CD4-positive, alpha-beta T cell treated with Interleukin-1 beta for 1 hour (primary cell): Measurements from ENCODE around the gene CGB3.

Source experiments
- DNase-seq, 2 donors: peaks; one replicate each; pipeline ENCODE4 v3.0.0-alpha.2; 2020 to 2022

Gene CGB3

DNA sequence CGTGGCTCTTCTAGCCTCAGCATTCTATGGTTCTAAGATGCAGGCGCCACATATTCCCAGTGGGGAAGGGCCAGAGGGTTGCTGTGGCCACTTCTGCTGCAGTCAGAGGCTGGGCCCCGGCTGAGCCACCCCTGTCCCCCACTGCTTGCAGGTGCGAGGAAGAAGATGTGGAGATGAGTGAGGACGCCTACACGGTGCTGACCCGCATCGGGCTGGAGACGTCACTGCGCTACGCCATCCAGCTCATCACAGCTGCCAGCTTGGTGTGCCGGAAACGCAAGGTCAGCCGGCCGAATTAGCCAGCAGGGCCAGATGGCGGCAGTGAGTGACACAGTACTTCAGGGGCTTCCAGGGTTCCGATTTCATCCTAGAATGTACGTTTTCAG is 9.3 kb downstream of the CGB3 start:
- DNase-seq, result no peak

DNA sequence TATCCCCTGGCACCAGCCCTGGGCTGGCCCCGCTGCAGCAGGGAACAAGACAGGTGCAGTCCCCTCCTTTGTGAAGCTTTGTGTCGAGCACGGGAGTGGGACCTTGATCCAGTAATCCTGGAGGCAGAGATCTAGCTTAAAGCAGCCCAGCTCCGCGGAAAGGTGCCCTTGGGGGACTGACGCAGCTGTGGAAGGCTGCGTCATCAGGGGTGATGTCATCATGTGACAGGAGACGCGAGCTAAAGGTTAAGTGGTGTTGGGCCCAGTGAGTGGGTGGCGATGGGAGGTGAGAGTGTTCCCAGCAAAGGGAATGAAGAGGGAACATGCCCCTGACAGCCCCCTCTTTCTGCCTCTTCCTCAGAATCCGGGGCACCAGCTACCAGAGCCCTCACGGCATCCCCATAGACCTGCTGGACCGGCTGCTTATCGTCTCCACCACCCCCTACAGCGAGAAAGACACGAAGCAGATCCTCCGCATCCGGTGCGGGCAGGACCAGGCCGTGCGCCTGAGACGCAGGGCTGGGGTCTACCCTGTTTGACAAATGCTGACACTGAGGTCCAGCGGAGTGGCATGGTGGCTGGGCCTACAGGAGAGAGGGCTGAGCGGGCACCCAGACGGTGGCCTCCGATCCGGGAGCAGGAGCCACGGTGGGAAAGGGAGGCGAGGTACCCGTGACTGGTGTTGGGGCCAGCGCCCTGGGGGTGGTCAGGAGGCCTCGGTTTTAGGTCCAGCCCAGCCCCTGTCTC is 9.8 kb downstream of the CGB3 start:
- no peak for DNase-seq

DNA sequence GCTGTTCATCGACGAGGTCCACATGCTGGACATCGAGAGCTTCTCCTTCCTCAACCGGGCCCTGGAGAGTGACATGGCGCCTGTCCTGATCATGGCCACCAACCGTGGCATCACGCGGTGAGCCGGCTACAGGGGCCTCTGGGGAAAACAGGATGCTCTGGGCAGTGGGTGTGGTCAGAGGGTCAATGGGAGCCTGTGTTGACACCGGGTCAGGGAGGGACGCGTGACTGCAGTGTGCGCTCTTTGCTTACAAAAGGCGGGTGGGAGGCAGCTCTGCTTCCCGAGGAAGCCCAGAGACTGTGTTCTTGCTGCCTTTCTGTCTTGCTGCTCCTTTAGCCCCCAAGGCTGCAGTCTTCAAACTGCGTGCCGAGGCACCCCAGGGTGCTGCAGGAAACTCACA is 12.9 kb downstream of the CGB3 start:
- no peak for DNase-seq

DNA sequence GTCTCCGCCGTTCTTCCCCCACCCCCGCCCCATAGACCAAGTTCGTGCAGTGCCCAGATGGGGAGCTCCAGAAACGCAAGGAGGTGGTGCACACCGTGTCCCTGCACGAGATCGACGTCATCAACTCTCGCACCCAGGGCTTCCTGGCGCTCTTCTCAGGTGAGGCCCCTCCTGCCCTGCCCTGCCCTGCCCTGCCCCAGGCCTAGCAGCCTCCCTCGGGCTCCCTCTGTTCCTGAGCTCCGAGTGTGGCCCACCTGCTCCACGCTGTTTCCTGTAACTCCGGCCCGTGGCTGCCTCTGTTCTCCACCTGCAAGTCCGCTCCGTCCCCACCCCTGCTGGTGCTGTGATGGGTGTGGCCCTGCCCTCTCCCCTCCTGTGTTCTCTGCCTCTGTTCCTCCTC is 13.7 kb downstream of the CGB3 start:
- DNase-seq, result no peak

DNA sequence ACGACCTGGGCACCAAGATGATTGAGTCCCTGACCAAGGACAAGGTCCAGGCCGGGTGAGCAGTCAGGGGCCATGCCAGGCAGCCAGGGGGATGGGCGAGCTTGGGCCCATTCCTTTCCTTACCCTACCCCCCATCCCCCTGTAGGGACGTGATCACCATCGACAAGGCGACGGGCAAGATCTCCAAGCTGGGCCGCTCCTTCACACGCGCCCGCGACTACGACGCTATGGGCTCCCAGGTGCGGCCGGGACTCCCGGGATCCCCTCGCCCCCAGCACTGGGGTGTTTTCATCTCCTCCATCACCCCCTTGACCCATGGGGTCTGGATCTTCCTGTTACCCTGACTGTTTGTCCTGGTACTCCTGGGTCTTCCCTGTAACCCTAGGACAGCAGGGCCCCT is 14.3 kb downstream of the CGB3 start:
- DNase-seq, result no peak

DNA sequence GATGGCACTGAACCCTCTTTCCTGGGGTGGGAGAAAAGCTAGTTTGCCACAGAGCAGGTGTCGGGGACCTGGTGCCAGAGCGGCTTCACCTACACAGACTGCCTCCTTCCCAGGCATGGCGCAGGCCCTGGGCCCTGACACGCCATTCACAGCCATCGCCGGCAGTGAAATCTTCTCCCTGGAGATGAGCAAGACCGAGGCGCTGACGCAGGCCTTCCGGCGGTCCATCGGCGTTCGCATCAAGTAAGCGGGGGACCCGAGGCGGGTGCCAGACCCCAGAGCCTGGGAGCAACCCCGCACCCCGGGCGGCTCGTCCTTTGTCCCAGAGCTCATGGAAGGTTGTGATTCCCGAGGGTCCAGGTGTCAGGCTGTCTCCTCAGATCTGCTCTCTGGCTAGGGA is 17.2 kb downstream of the CGB3 start:
- no peak for DNase-seq

DNA sequence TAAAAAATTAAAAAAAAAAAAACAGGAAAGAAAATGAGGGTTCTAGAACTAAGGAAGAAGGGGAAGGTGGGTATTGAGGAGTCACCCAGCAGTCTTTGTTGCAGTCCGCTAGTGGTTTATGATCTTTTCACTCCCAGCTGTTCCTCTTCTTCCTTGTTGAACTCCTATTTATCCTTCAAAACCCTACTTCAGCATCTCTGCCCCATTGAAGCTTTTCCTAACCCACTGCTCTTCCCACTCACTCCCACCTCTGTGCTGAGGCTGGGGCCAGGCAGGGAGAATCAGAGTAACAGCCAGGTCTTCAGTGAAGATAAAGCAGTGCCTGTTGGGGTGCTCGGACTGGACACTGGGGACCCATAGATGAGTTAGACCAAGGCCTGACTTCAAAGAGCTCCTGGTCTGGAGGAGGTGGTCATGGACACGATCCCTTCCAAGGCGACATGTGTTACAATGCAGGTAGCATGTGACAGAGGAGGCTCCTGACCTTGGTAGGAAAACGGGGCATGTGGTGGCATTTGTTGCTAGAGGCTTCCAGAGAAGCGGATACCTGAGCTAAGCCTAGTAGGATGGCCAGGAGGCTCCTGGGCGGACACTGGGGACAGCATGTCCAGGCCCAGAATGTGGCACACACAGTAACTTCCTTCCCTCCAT is 19.0 kb downstream of the CGB3 start:
- no peak for DNase-seq

DNA sequence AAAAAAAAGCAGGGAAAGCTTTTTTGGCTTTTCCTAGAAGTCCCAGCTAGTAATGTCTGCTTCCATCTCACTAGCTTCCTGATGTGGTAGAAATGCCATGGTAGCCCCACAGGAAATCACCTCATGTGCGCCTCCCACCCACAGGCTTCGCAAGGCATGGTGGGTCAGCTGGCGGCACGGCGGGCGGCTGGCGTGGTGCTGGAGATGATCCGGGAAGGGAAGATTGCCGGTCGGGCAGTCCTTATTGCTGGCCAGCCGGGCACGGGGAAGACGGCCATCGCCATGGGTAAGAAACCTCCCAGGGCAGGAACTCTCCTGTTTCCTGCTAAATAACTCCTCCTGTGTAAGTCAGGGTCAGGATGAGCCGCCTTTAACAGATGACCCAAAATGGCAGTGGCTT is 20.0 kb downstream of the CGB3 start:
- DNase-seq, result no peak

DNA sequence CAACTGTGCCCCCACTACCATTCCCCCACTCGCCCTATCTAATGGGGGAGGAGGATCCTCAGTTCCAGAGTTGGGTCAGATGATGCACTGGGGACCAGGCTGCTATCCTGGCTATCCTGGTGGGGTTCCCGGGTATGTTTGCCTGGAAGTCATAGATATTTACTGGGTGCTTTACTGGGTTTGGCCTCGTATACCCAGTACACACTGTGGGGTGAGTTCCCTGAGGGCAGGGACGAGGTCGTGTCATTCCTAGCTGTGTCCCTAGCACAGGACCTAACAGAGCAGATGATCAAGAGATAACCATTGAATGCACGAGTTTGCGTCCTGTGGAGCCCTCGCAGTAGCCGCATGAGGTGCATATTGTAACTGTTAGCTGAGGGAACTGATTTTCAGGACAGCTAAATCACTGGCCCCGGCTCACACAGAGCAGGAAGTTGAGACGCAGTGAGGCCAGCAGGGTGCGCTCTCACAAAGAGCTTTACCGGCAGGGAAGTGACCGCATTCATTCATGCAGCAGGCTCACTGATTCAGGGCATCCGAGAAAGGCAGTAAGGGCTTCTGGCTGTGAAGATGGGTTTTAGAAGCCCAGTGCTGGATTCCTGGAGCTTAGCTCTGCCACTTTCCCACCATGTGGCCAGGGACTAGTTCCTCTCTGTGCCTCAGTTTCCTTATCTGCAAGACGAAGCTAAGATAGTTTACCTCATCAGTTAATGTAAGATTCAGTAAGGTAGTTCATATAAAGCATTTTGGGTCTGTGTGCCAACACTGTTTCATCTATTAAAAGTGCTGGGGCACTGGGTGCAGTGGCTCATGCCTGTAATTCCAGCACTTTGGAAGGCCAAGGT is 24.4 kb downstream of the CGB3 start:
- DNase-seq, result peak; percentile 63 to 77

DNA sequence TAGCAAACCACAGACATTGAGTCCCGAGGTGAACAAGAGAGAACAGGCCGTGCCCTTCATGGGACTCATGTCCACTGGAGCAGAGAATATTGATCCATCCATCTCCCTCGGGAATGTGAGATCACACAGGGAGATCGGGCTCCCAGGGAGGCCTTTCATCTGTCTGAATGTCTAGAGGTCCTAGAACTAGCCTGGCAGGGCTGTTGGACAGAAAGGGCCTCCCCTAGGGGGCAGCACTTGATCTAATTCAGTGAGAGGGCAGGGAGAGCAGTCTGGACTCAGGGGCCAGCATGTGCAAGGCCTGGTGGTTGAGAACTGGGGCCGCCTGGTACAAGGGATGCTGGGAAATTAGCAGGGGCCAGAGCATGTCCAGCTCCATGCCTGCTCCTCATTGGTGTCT is 26.2 kb downstream of the CGB3 start:
- peak; percentile 38 to 51 for DNase-seq

DNA sequence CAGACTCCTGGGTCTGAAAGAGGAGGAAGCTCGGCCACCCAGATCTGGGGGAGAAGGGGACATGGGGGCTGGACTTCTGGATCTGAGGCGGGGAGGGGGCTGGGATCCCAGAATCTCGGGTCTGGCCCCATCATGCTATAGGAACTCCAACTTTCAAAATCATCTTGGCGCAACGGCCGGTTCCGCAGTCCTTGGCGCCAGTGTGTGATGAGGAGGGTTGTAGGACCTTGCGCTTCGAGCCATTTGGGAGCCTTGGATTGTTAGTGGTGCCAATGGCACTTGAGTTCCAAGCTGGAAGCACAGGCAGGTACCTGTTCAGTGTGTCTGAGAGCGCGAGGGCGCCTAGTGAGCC is 30.1 kb downstream of the CGB3 start:
- DNase-seq, result no peak

DNA sequence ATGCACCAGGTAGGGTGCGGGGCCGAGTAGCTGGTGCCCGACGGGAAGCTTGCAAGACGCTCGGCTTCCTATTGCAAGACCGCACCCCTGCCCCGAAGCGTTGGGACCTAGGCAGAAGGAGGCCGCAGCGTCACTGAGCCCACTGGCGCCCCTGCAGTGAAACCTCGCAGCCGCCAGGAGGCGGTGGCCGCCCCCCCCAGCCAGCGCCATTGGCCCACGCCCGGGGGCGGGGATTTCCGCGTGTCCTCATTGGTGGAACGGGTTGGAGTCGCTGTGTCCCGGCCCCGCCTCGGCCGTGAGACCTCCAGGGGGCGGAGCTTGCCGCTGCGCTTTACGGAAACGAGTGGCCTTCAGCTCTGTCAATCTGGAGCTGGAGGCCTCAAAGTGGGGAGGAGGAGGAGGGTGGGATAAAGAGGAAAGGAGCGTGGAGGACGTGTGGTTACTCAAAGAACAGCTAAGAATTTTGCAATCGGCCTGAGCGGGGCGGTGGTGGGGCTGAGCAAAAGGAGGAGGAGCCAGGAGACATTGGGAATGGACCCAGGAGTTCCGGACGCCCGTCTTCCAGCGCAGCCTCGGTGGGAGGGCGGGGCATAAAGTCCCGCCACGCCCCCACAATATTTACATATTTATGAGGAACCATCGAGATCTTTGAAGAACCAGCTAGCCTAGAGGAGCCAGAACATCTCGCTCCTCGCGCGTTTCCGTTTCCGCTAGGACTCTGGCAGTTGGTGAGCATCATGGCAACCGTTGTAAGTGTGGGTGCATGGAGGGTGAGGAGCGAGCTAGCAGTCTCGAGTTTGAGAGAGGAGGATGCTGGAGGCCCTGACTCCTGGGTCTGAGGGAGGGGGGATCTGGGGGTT is 30.7 kb downstream of the CGB3 start, which contains the start of the genes GYS1 and RUVBL2:
TSS of gene GYS1 (minus strand) at position 135 of the 860 bp plus-strand sequence. CDS start 197 bp downstream, outside the sequence.
TSS of gene RUVBL2 (plus strand) at position 713 of the 860 bp plus-strand sequence. CDS start at position 738, 25 bp downstream.
- peak; percentile 100 for DNase-seq

DNA sequence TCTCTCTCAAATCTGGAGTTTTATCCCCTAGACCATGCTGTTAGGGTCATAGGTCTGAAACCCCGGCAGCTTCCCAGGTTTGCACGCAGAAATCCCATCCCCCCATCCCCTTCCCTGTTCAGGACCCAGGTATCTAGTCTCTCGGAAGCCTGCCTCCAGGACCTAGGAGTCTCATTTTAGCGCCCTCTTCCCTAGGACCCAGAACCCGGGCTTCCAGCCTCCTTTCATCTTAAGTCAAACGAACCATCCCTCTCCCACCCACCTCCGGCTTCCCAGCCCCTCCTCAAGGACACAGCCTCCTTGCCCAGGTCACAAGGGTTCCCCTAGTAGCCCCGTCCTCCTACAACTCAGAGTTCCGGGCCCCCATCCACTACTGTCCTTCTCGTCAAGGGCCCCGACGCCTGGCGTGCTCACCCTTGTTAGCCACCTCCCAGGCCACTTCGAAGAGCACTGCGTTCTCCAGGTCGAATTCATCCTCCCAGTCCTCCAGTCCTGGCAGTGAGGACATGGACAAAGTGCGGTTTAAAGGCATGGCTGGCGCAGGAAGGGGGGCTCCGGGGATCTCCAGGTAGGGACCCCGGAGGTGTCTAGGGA is 31.5 kb downstream of the CGB3 start:
- no peak for DNase-seq

DNA sequence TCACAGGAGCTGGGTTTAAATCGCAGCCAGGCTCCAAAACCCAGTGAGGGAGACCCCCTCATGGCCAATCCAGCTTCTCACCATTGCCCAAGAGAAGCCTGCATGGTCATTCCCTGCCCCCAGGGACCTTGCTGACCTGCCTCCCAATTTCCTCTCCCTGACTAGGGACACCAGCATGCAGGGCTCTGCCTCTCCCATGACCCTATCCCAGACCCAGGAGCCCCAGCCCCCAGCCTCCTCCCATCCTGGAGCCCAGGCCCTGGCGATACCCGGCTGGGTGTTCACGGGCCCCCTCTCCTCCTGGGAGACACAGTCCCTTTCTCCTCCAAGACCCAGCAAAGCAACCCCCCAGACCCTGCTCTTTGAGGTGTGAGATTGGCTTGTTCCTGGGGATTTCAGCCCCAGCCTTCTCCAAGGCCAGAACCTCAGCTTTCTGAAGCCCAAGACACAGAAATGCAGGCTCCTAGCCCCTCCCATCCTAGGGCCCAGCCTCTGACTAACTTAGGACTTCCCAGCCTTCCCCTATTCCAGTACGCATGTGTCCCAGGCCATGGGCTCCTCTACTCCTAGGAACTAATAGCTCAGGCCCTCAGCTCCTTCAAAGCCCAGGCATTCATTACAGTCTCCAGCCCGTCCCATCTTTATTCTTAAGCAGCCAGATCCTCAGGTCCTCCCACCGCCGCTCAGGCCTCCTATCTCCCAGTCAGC is 32.1 kb downstream of the CGB3 start:
- DNase-seq, result peak in 1 of 2 donors; percentile 42

DNA sequence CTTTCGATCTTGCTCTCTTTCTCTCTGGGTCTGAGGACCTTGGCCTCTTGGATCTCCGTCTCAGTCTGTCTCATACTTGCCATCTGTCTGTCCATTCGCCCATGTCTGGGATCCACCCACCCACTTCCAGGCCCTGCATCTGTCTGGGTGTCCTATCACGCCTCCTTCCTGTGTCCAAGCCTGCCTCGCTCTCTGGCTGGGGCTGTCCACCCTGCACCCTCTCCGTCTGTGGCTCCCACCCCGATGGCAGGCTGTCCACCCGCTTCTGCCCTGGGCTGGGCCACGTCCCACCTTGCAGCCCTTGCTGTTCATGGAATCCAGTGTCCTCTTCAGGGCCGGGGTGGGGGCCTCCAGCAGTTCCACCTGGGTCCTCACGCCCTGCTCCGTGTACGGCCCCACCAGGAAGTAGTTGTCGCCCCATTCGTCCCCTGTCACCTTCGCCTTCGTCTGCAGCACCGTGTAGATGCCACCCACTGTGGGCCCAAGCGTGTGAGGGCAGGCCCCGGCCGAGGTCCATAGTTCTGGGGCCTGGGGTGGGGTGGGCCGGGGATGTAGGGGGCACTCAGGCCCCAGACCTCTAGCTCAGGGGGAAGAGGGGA is 33.0 kb downstream of the CGB3 start:
- no peak for DNase-seq

DNA sequence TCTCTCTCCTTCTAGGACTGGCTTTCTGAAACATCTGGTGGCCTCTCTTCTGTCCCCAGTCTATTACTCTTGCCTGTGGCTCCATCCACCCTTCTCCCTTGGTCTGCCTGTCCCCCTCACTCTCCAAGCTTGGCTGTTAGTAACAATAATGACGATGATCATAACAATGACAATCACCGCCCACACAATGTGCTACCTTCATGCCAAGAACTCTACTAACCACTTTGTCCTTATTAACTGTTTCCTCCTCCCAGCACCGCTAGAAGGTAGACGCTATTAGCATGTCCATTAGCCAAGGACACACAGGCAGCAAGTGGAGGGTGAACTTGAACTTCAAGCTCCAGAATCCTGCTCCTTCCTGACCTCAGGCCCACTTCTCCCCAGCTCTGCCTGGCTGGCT is 33.7 kb downstream of the CGB3 start:
- DNase-seq, result no peak

DNA sequence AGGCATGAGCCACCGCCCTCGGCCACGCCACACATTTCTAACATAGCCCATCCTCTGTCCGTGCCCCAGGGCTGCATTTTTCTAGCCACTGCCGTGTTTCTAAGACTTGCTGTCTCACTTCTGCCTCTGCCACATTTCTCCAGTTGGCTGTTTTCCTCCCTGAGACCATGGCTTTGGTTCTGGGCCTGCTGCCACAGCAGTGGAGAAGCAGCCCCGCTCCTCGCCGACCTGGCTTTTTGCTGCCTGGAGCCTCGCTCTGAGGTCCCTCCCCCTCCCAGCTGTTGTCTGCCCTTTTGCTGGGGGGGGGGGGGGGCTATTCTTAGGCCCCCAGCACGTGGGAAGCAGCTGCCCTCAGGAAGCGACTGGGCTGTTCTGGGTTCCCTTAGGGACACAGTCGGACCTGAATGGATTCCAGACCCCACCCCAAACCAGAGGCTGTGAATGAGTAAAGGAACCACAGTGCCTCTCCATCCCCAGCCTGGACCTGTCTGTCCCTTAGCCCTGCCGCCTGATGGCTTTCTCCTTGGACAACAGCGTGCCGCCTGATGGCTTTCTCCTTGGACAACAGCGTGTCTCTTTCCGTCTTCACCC is 34.3 kb downstream of the CGB3 start:
- DNase-seq, result no peak

DNA sequence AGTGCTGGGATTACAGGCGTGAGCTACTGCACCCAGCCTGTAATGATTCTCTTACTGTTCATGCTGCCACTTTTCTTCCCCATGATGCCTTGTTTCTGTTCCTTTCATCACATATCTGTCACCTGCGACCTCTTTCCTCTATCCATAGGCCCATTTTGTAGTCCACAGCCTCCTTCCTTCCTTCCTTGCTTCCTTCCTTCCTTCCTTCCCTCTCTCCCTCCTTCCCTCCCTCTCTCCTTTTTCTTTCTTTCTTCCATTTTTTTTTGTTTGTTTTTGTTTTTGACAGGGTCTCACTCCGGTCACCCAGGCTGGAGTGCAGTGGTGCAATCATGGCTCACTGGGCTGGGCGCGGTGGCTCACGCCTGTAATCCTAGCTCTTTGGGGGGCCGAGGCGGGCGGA is 35.3 kb downstream of the CGB3 start:
- DNase-seq, result no peak

DNA sequence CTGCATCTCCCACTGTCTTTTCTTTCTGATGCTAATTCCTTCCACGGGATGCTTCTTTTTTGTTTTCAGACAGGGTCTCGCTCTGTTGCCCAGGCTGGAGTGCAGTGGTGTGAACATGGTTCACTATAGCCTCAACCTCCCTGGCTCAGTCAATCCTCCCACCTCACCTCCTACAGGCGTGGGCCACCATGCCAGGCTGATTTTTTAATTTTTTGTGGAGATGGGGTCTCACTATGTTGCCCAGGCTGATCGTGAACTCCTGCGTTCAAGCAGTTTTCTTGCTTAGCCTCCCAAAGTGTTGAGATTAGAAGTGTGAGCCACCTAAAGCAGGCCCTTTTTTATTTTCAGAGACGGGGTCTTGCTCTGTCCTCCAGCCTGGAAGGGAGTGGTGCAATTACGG is 35.8 kb downstream of the CGB3 start:
- no peak for DNase-seq

DNA sequence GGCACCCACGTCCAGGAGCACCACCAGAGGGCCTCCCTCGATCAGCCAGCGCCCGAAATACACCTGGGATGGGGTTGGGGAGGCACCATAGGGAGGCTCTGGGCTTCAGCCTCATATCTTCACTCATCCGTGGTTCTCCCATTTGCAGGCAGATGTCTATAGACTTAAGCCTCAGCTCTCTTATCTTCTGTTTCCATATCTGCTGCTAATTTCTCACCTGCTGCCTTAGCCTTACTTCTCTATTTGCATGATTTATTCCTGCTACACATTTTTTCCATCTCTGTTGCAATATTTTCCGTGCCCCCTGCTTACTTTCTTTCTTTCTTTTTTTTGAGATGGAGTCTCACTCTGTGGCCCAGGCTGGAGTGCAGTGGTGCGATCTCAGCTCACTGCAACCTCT is 36.8 kb downstream of the CGB3 start:
- no peak for DNase-seq

DNA sequence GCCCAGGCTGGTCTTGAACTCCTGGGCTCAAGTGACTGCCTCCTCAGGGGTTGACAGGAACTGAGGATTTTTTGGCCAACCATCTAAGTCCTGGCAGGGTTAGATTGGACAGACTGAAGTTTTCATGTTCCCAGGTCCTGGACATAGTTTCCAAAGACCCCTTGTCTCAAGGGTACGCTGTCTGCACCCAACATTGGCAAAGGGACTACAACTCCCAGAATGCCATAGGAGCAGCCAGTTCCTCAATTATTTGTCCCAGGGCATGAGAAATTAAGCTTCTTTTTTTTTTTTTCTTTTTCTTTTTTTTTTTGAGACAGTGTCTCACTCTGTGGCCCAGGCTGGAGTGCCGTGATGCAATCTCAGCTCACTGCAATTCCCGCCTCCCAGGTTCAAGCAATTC is 37.9 kb downstream of the CGB3 start:
- no peak for DNase-seq
